Glomerular visceral epithelial cell (primary cell): ENCODE data around the gene RSRC1.
"Not testable (repeated sequence)": the region's sequence is repeated elsewhere in the genome, so short reads cannot be mapped to it uniquely, and the experiment has no call there.

Source experiments
- DNase-seq: peaks from one replicate; pipeline ENCODE4 v3.0.0-alpha.2; 2016; ENCODE audit errors: extremely low spot score

RSRC1 gene

GRCh38 chr3:158109804-158110657, at the start of gene RSRC1:
Gene RSRC1, plus strand, starts transcription at chr3:158110089. Its CDS starts 12,016 bp downstream, at chr3:158122105.
- DNase-seq, result peak; percentile 85

GRCh38 chr3:158065574-158065973, 44.3 kb upstream of the RSRC1 start:
- not testable (repeated sequence) for DNase-seq

GRCh38 chr3:158072790-158073189, 37.1 kb upstream of the RSRC1 start:
- DNase-seq, result no peak

- no peak for DNase-seq
Observed at GRCh38 chr3:158074591-158074990, 35.3 kb upstream of the RSRC1 start.

- DNase-seq, result no peak
Observed at GRCh38 chr3:158079599-158079998, 30.3 kb upstream of the RSRC1 start.

- DNase-seq, result no peak
Observed at GRCh38 chr3:158084651-158085050, 25.2 kb upstream of the RSRC1 start.

GRCh38 chr3:158085358-158085757, 24.5 kb upstream of the RSRC1 start:
- no peak for DNase-seq

- no peak for DNase-seq
Observed at GRCh38 chr3:158085931-158086330, 24.0 kb upstream of the RSRC1 start.

GRCh38 chr3:158086361-158086760, 23.5 kb upstream of the RSRC1 start:
- DNase-seq, result no peak

- no peak for DNase-seq
Observed at GRCh38 chr3:158086776-158087175, 23.1 kb upstream of the RSRC1 start.

GRCh38 chr3:158091531-158091930, 18.4 kb upstream of the RSRC1 start:
- DNase-seq, result no peak

- no peak for DNase-seq
Observed at GRCh38 chr3:158093526-158093925, 16.4 kb upstream of the RSRC1 start.

GRCh38 chr3:158094235-158095110, 15.4 kb upstream of the RSRC1 start:
- DNase-seq, result no peak

- DNase-seq, result no peak
Observed at GRCh38 chr3:158095111-158095813, 14.6 kb upstream of the RSRC1 start.

- DNase-seq, result no peak
Observed at GRCh38 chr3:158095814-158096704, 13.8 kb upstream of the RSRC1 start.

- no peak for DNase-seq
Observed at GRCh38 chr3:158097081-158097592, 12.8 kb upstream of the RSRC1 start.

GRCh38 chr3:158097593-158098308, 12.1 kb upstream of the RSRC1 start:
- peak; percentile 35 for DNase-seq

GRCh38 chr3:158098309-158098639, 11.6 kb upstream of the RSRC1 start:
- no peak for DNase-seq

GRCh38 chr3:158098834-158099424, 11.0 kb upstream of the RSRC1 start:
- DNase-seq, result no peak

GRCh38 chr3:158100681-158101080, 9.2 kb upstream of the RSRC1 start:
- DNase-seq, result no peak
